Activated naive CD4-positive, alpha-beta T cell treated with anti-CD3 and anti-CD28 coated beads, Interleukin-2, amount 10 ng/mL, durations not matched to agents 7 days and 5 days (primary cell): ENCODE results near the gene MAGEA6.
"Not testable (repeated sequence)": the region's sequence is repeated elsewhere in the genome, so short reads cannot be mapped to it uniquely, and the experiment has no call there.

Experiments
- CTCF ChIA-PET: fragments of 350-600 bp; sonication (Branson Sonifier 250); formaldehyde crosslinking; loops from one replicate; lab custom pipeline; 2021; ENCODE audit warnings: antibody characterized with exemption; lab: Charles Lee
- DNase-seq: peaks from one replicate; pipeline ENCODE4 v3.0.0-alpha.2; 2020
- H3K27ac Mint-ChIP-seq: one replicate; pipeline ENCODE4 v1.8.0; 2021; ENCODE audit warnings: mild to moderate bottlenecking, moderate library complexity, mixed read lengths
- H3K27me3 Mint-ChIP-seq: one replicate; pipeline ENCODE4 v1.8.0; 2021; ENCODE audit warnings: mild to moderate bottlenecking, mixed read lengths
- H3K36me3 Mint-ChIP-seq: one replicate; pipeline ENCODE4 v1.8.0; 2021; ENCODE audit warnings: mixed read lengths
- H3K4me1 Mint-ChIP-seq: one replicate; pipeline ENCODE4 v1.8.0; 2021; ENCODE audit warnings: mixed read lengths
- H3K4me3 Mint-ChIP-seq: one replicate; pipeline ENCODE4 v1.8.0; 2021; ENCODE audit warnings: mild to moderate bottlenecking, moderate library complexity, mixed read lengths
- H3K9me3 Mint-ChIP-seq: one replicate; pipeline ENCODE4 v1.8.0; 2021; ENCODE audit warnings: mixed read lengths

The MAGEA6 gene, protein sequence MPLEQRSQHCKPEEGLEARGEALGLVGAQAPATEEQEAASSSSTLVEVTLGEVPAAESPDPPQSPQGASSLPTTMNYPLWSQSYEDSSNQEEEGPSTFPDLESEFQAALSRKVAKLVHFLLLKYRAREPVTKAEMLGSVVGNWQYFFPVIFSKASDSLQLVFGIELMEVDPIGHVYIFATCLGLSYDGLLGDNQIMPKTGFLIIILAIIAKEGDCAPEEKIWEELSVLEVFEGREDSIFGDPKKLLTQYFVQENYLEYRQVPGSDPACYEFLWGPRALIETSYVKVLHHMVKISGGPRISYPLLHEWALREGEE

DNA sequence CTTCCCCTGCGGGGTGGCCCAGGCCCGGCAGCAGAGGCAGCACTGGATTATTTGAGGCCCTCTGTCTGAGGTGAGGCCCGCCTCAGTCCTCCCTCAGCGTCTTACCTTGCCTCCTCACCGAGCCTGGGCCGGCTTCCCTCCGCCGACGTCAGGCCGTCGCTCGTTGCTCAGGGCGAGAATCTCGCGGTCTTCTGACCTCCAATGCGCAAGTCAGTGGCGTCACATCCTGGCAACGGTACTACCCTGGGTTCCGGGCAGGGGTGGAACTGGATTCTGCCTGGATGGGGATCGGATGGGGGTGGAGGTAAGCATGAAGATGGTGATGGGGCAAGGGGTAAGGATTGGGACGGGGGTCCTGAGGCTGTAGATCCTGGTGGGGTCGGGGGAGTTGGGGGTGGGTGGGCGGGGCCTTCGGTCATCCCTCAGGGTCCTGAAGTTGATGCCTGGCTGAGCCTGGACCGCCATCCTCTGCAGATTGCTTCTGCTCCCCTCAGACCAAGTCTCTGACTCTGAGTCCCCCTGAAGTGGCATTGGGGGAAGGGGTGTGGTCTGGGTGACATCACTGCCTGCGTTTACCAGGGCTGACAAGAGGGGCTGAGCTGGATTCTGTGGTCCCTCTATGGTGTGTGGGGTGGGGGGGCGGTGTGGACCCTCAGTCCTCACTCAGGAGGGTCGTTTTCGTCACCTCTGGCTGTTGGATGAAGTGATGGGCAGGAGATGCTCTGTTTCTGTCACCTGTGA lies at the start of gene MAGEA6:
Gene MAGEA6 (minus strand): TSS at position 141 of the 741 bp plus-strand sequence. CDS start 2,039 bp downstream, outside the sequence.
- CTCF ChIA-PET, H3K36me3 Mint-ChIP-seq, H3K9me3 Mint-ChIP-seq, H3K27ac Mint-ChIP-seq, DNase-seq, H3K4me1 Mint-ChIP-seq, H3K27me3 Mint-ChIP-seq, H3K4me3 Mint-ChIP-seq: not testable (repeated sequence)

DNA sequence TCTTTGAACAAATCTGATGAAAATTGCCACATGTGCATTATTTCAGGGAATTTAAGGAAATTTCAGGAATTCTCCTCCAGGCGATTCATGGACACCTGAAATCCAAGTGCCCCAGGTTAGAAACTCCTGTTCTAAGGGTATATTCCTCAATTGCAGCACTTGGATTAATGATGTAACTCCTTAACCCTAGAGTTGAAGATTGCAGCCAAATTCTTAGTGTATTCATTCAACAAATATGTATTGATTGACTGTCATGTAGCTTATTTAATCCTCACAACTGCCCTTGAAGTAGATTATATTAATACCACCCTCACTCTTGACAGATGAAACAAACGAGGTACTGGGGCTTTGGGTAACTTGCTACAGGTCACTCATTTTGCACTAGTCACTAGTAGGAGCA lies 49.8 kb upstream of the MAGEA6 start:
- CTCF ChIA-PET: no interaction called here
- Mint-ChIP-seq H3K27ac (no peak overlapping the region), H3K27me3 (peaks cover 13% of the 10 kb centered on the region), H3K9me3 (no peaks in the 10 kb centered on the region), H3K4me1 (peaks cover 5% of the 10 kb centered on the region), H3K4me3 (no peak overlapping the region), H3K36me3 (no peaks in the 10 kb centered on the region)
- DNase-seq: no peak

DNA sequence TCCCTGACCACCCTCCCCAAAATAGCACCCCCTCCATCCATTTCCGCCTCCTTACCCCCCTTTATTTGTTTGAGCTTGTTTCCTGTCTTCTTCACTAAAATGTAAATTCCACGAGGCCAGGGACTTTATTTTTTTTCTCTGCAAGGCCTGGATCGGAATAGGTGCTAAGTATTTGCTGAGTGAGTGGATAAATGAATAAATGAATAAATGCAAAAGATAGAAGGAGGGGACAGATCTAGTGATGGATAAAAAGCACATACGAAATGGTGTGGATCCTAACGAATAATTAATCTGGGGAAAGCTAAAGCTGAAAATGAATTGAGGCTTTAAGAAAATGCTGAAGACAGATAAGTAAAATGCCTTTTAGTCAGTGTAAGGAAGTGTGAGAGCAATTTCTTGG lies 48.9 kb upstream of the MAGEA6 start:
- Mint-ChIP-seq H3K9me3 (no peaks in the 10 kb centered on the region), H3K36me3 (no peaks in the 10 kb centered on the region), H3K27ac (no peak overlapping the region), H3K4me3 (no peak overlapping the region), H3K27me3 (peaks cover 13% of the 10 kb centered on the region), H3K4me1 (peaks cover 9% of the 10 kb centered on the region)
- no peak for DNase-seq
- CTCF ChIA-PET: interaction anchor here (1.6 kb wide), 1 partner anchor 186 kb away, joined by 3 read pairs; no protein-coding TSS in a partner anchor

DNA sequence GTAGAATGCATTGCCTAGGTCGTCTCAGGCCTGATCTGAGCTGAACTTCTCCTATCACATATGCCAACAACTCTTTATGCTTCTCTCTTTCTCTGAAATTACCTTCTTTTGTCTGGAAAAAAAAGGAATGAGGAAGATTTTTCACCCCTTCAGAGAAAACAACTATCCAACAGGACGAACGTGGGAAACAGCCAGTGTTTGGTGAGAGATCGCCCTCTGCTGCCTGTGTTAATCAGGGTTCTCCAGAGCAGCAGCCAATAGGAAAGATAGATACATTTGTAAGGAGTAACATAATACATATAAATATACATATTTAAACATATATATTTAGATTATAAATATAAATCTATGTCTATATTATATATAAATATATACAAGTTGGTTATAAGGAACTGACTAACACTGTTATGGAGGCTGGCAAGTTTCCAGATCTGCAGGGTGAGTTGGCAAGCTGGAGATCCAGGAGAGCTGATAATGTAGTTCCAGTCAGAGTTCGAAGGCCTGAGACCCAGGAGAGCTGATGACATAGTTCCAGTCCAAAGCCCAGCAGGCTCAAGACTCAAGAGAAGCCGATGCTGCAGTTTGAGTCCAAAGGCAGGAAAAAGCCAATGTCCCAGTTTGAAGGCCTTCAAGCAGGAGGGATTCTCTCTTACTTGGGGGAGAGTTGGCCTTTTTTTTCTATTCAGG lies 47.7 kb upstream of the MAGEA6 start:
- Mint-ChIP-seq H3K27me3 (peaks cover 10% of the 10 kb centered on the region), H3K36me3 (no peaks in the 10 kb centered on the region), H3K27ac (no peak overlapping the region), H3K4me1 (peaks cover 13% of the 10 kb centered on the region), H3K9me3 (no peaks in the 10 kb centered on the region), H3K4me3 (no peak overlapping the region)
- no peak for DNase-seq
- CTCF ChIA-PET: interaction anchor here (1.4 to 1.6 kb wide), 4 partner anchors 159 to 1064 kb away, joined by 3 to 4 read pairs (median 3); no protein-coding TSS in a partner anchor

DNA sequence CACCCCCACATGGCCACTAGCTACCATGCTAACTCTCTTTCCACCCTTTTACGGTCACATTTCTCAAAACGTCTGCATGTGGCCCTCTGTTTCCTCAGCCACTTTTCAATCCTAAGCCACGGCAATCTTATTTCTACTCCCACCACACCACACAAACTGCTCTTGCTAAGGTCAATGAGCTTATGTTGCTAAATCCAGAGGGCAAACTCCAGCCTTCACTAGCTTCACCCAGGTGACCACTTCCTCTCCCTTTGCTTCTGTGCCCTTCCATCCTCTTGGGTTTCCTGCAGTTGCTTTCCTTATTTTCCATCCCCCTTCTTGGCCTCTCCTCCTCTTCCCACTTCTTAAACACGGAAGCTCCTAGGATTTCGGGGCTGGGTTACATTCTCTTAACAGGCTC lies 44.6 kb upstream of the MAGEA6 start:
- peaks cover 13% of the 10 kb centered on the region for H3K4me1 Mint-ChIP-seq
- DNase-seq: no peak
- H3K9me3 Mint-ChIP-seq: no peaks in the 10 kb centered on the region
- CTCF ChIA-PET: no interaction called here
- no peak overlapping the region for H3K27ac Mint-ChIP-seq
- no peak overlapping the region for H3K4me3 Mint-ChIP-seq
- no peaks in the 10 kb centered on the region for H3K27me3 Mint-ChIP-seq
- no peaks in the 10 kb centered on the region for H3K36me3 Mint-ChIP-seq

DNA sequence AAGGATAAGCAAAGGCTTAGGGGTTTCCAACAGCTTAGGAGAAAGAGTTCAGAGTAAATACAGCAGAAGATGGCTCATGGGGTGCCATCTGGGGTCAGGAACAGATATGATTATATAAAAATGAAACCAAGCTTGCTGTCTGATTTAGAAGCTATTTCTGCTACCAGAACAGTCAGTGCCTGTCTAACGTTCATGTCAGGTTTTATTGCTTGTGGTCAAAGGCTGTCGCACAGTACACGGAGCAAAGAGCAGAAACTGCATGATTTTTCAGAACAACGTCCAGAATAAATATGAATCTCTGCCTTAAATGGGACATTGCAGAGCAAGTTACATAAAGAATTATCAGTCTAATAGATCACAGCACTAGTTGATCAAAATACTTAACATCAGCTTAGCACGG lies 43.7 kb upstream of the MAGEA6 start:
- peaks cover 13% of the 10 kb centered on the region for H3K4me1 Mint-ChIP-seq
- CTCF ChIA-PET: no interaction called here
- H3K9me3 Mint-ChIP-seq: no peaks in the 10 kb centered on the region
- H3K27me3 Mint-ChIP-seq: no peaks in the 10 kb centered on the region
- no peaks in the 10 kb centered on the region for H3K36me3 Mint-ChIP-seq
- no peak overlapping the region for H3K4me3 Mint-ChIP-seq
- H3K27ac Mint-ChIP-seq: no peak overlapping the region
- no peak for DNase-seq

GRCh38 chrX:152810403-152810802 lies 40.9 kb upstream of the MAGEA6 start:
- DNase-seq: no peak
- H3K27ac Mint-ChIP-seq: no peak overlapping the region
- no peaks in the 10 kb centered on the region for H3K27me3 Mint-ChIP-seq
- CTCF ChIA-PET: no interaction called here
- H3K36me3 Mint-ChIP-seq: no peaks in the 10 kb centered on the region
- H3K4me1 Mint-ChIP-seq: peaks cover 13% of the 10 kb centered on the region
- H3K4me3 Mint-ChIP-seq: no peak overlapping the region
- no peaks in the 10 kb centered on the region for H3K9me3 Mint-ChIP-seq

- CTCF ChIA-PET: no interaction called here
- no peaks in the 10 kb centered on the region for H3K9me3 Mint-ChIP-seq
- H3K27me3 Mint-ChIP-seq: peaks cover 5% of the 10 kb centered on the region
- no peaks in the 10 kb centered on the region for H3K36me3 Mint-ChIP-seq
- no peak for DNase-seq
- no peaks in the 10 kb centered on the region for H3K4me1 Mint-ChIP-seq
- H3K4me3 Mint-ChIP-seq: no peak overlapping the region
- no peak overlapping the region for H3K27ac Mint-ChIP-seq
These were observed 36.5 kb upstream of the MAGEA6 start for GRCh38 chrX:152806035-152806434.

DNA sequence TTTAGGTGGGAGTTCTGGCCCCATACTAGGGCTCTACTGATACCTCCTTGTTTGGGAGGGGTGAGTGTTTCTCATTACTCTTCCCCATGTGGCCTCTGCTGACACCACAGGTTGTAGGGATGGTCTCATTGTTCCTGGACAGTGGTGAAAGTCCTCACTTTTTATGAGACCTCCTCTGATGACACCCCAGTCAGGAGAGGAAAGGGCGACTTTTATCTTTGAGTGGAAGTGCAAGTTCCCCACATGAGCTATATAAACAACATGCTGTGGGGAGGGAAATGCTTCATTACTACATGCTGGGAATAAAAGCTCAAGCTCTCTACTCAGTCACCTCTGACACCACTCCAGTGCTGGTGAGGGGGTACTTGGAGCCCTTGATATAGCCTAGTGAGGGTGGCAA lies 29.5 kb upstream of the MAGEA6 start:
- H3K27me3 Mint-ChIP-seq: peaks cover 9% of the 10 kb centered on the region

DNA sequence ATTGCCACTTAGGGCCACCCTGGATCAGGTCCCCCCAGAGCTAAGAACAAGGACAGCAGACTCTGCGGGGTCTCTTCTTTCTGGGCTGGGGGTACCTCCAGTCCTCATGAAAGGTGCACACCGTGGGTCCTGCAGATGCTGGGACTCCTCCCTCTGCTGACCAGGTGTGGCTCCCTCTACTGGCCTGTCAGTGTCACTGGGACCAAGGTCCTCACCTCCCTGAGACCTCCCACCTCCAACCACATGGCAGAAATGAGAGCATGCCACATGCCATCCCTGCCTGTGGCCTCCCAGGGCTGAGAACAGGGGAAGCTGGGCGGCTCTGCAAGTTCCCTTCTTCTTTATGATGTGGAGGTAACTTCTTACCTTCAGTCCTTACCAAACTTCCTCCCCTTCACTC lies 17.6 kb upstream of the MAGEA6 start:
- H3K4me3 Mint-ChIP-seq, H3K9me3 Mint-ChIP-seq, DNase-seq, H3K4me1 Mint-ChIP-seq, H3K27me3 Mint-ChIP-seq, H3K36me3 Mint-ChIP-seq, CTCF ChIA-PET, H3K27ac Mint-ChIP-seq: not testable (repeated sequence)

More for the DNA sequence above, 29.5 kb upstream of the MAGEA6 start:
- H3K36me3 Mint-ChIP-seq: no peaks in the 10 kb centered on the region
- no peaks in the 10 kb centered on the region for H3K9me3 Mint-ChIP-seq
- CTCF ChIA-PET: no interaction called here
- H3K4me1 Mint-ChIP-seq: no peaks in the 10 kb centered on the region
- DNase-seq: no peak
- no peak overlapping the region for H3K27ac Mint-ChIP-seq
- no peak overlapping the region for H3K4me3 Mint-ChIP-seq

GRCh38 chrX:152766562-152766961 lies 2.9 kb downstream of the MAGEA6 start:
- H3K4me1 Mint-ChIP-seq, DNase-seq, H3K27ac Mint-ChIP-seq, H3K9me3 Mint-ChIP-seq, H3K36me3 Mint-ChIP-seq, H3K27me3 Mint-ChIP-seq, H3K4me3 Mint-ChIP-seq, CTCF ChIA-PET: not testable (repeated sequence)

DNA sequence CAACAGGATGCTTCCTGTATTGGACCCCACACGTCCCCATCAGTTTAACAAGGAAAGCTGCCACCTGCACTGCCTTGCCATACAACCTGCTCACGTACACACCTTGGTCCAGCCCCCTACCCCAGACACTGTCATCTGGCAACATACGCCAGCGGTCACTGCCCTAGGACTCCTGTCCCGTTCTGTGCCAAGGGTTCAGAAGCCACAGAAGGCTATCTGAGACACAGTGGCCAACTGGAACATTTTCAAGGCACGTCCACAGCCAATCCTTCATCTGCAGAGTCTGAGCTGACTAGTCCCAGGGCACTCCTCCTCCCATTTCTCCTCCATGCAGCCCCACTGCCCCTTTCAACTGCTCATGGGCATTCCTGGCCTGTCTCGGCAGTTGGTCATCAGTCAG lies 7.9 kb downstream of the MAGEA6 start:
- H3K27ac Mint-ChIP-seq, H3K36me3 Mint-ChIP-seq, CTCF ChIA-PET, DNase-seq, H3K9me3 Mint-ChIP-seq, H3K27me3 Mint-ChIP-seq, H3K4me1 Mint-ChIP-seq, H3K4me3 Mint-ChIP-seq: not testable (repeated sequence)

GRCh38 chrX:152759544-152759943 lies 9.9 kb downstream of the MAGEA6 start:
- H3K36me3 Mint-ChIP-seq, H3K9me3 Mint-ChIP-seq, CTCF ChIA-PET, H3K4me1 Mint-ChIP-seq, H3K27me3 Mint-ChIP-seq, DNase-seq, H3K4me3 Mint-ChIP-seq, H3K27ac Mint-ChIP-seq: not testable (repeated sequence)

GRCh38 chrX:152758918-152759317 lies 10.6 kb downstream of the MAGEA6 start, which contains the start of gene CSAG3:
Gene CSAG3, plus strand, starts transcription at chrX:152759218.
- H3K27ac Mint-ChIP-seq, H3K9me3 Mint-ChIP-seq, H3K36me3 Mint-ChIP-seq, H3K4me1 Mint-ChIP-seq, H3K27me3 Mint-ChIP-seq, DNase-seq, H3K4me3 Mint-ChIP-seq, CTCF ChIA-PET: not testable (repeated sequence)
